Suprapubic skin (tissue), 4 donors: ENCODE data around the gene SLC6A18. TPM values are rescaled to one million over a fixed set of nuclear protein-coding genes. Genes with fewer than 3 reads are reported as not detected.

Experiments
- DNase-seq, 2 donors: peaks; one replicate each; pipeline ENCODE4 v3.0.0-alpha.2; 2019; ENCODE audit warnings: low spot score in 2 of 2
- H3K27ac ChIP-seq: fragments of 200-600 bp; sonication (generic); one replicate; pipeline ENCODE4 v1.5.1; 2019
- H3K27me3 ChIP-seq: fragments of 200-600 bp; sonication (generic); one replicate; pipeline ENCODE4 v1.5.1; 2019
- H3K36me3 ChIP-seq: fragments of 200-600 bp; sonication (generic); one replicate; pipeline ENCODE4 v1.5.1; 2019
- H3K4me1 ChIP-seq: fragments of 200-600 bp; sonication (generic); one replicate; pipeline ENCODE4 v1.5.1; 2019
- H3K4me3 ChIP-seq: fragments of 200-600 bp; sonication (generic); one replicate; pipeline ENCODE4 v1.5.1; 2019; ENCODE audit warnings: mild to moderate bottlenecking
- H3K9me3 ChIP-seq: fragments of 200-600 bp; sonication (generic); one replicate; pipeline ENCODE4 v1.5.1; 2019
- CTCF ChIP-seq, 2 donors: fragments of 200-600 bp in 1 of 2; fragments of 450-650 bp in 1 of 2; sonication (generic) in 1 of 2; IDR thresholded peaks; one replicate each; pipeline ENCODE4 v1.5.1; 2016 to 2019; ENCODE audit warnings: antibody characterized with exemption in 2 of 2, mild to moderate bottlenecking in 1 of 2, moderate library complexity in 1 of 2
- EP300 ChIP-seq: sonication (generic); formaldehyde crosslinking; IDR thresholded peaks from one replicate; pipeline ENCODE4 v1.6.1; 2017; ENCODE audit warnings: antibody characterized with exemption
- POLR2A ChIP-seq, 2 donors: fragments of 450-650 bp; IDR thresholded peaks; one replicate each; pipeline ENCODE4 v1.6.1; 2017; ENCODE audit warnings: antibody characterized with exemption in 2 of 2, mild to moderate bottlenecking in 2 of 2, moderate library complexity in 2 of 2
- POLR2AphosphoS5 ChIP-seq, 3 donors: sonication (generic); formaldehyde crosslinking; IDR thresholded peaks; one replicate each; pipeline ENCODE4 v1.6.1; 2017; ENCODE audit warnings: antibody characterized with exemption in 3 of 3
- WGBS: methylation state at CpG from one replicate; pipeline ENCODE4 v1.1.5; 2018; 5-methylcytosine and 5-hydroxymethylcytosine counted together
- total RNA-seq, 4 donors: library from RNA; depleted of rRNA; stranded (reverse); fragments of >200 nt; gene quantifications; one replicate each; pipeline ENCODE4 v1.1.0, GENCODE V29; 2016

SLC6A18 gene
- total RNA-seq, 4 donors from 2014 or later, result not detected

- Histone ChIP-seq H3K9me3 (no peaks in the 10 kb centered on the region), H3K27me3 (peaks cover 23% of the 10 kb centered on the region), H3K4me1 (no peaks in the 10 kb centered on the region), H3K4me3 (no peak overlapping the region), H3K36me3 (no peaks in the 10 kb centered on the region), H3K27ac (no peak overlapping the region)
- no peak for DNase-seq
- 85% methylated on average over 12 of the region's 19 CpGs for WGBS
- TF ChIP-seq POLR2AphosphoS5 (IDR thresholded peaks at IDR 0.05), result no peak
- no peak for TF ChIP-seq CTCF (IDR thresholded peaks at IDR 0.05)
- no peak for TF ChIP-seq EP300
- TF ChIP-seq POLR2A (IDR thresholded peaks at IDR 0.05), result no peak
Observed at GRCh38 chr5:1254196-1254595, 29.0 kb downstream of the SLC6A18 start.

- Histone ChIP-seq H3K27ac (no peak overlapping the region), H3K4me3 (no peak overlapping the region), H3K9me3 (no peaks in the 10 kb centered on the region), H3K36me3 (no peaks in the 10 kb centered on the region), H3K4me1 (no peaks in the 10 kb centered on the region), H3K27me3 (peaks cover 16% of the 10 kb centered on the region)
- no peak for DNase-seq
- TF ChIP-seq EP300 (no peak), CTCF (IDR thresholded peaks at IDR 0.05) (no peak), POLR2A (IDR thresholded peaks at IDR 0.05) (no peak), POLR2AphosphoS5 (IDR thresholded peaks at IDR 0.05) (no peak)
- 64% methylated on average over 15 of the region's 16 CpGs for WGBS
Observed at GRCh38 chr5:1255081-1255561, 29.9 kb downstream of the SLC6A18 start.

DNA sequence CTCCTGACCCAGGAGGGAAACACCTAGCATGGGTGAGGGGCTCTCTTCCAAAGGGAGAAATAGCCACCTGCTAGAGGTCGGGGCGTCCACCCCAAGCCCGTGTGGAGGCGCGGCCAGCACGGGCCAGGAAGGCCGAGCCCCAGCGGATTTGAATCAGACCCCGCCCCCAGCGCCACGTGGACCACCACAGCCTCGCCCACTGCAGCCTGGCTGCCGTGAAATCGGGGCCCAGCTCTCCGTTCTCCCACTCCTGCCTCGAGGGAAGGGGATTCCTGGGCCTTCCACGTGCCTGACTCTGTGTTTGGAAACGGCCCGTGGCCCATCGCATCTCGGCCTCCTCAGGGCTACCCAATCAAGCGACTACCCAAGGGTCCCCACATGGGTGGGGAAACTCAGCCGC lies 31.6 kb downstream of the SLC6A18 start:
- Histone ChIP-seq H3K27me3 (peaks cover 10% of the 10 kb centered on the region), H3K27ac (no peak overlapping the region), H3K9me3 (no peaks in the 10 kb centered on the region), H3K4me3 (no peak overlapping the region), H3K36me3 (no peaks in the 10 kb centered on the region), H3K4me1 (no peaks in the 10 kb centered on the region)
- no peak for TF ChIP-seq EP300
- no peak for TF ChIP-seq CTCF (IDR thresholded peaks at IDR 0.05)
- TF ChIP-seq POLR2A (IDR thresholded peaks at IDR 0.05), result no peak
- no peak for TF ChIP-seq POLR2AphosphoS5 (IDR thresholded peaks at IDR 0.05)
- 81% methylated on average over 21 of the region's 23 CpGs for WGBS
- DNase-seq, result no peak

GRCh38 chr5:1257363-1257762 lies 32.2 kb downstream of the SLC6A18 start:
- WGBS, result 84% methylated on average over 17 of the region's 17 CpGs
- H3K4me3 ChIP-seq, result no peak overlapping the region
- peaks cover 10% of the 10 kb centered on the region for H3K27me3 ChIP-seq
- H3K27ac ChIP-seq, result no peak overlapping the region
- peaks cover 5% of the 10 kb centered on the region for H3K9me3 ChIP-seq
- no peaks in the 10 kb centered on the region for H3K36me3 ChIP-seq
- no peak for DNase-seq
- no peaks in the 10 kb centered on the region for H3K4me1 ChIP-seq
- TF ChIP-seq POLR2AphosphoS5 (IDR thresholded peaks at IDR 0.05) (no peak), POLR2A (IDR thresholded peaks at IDR 0.05) (no peak), EP300 (no peak), CTCF (IDR thresholded peaks at IDR 0.05) (no peak)

GRCh38 chr5:1257841-1258240 lies 32.7 kb downstream of the SLC6A18 start:
- Histone ChIP-seq H3K27me3 (peaks cover 10% of the 10 kb centered on the region), H3K4me1 (no peaks in the 10 kb centered on the region), H3K36me3 (no peaks in the 10 kb centered on the region), H3K9me3 (peaks cover 10% of the 10 kb centered on the region), H3K27ac (no peak overlapping the region), H3K4me3 (no peak overlapping the region)
- TF ChIP-seq POLR2AphosphoS5 (IDR thresholded peaks at IDR 0.05), result no peak
- DNase-seq, result no peak
- WGBS, result 86% methylated on average over 9 of the region's 13 CpGs
